Measurements from ENCODE around the gene SLC12A3. TPM values are rescaled to one million over a fixed set of nuclear protein-coding genes. Genes with fewer than 3 reads are reported as not detected.

Gene SLC12A3
- total RNA-seq, 1 donor from 2014 or later = not detected

- Mint-ChIP-seq H3K9me3 (ENCODE audit: low read depth) (no peaks in the 10 kb centered on the region), H3K36me3 (ENCODE audit: insufficient read depth) (peaks cover 24% of the 10 kb centered on the region), H3K27me3 (no peaks in the 10 kb centered on the region), H3K4me1 (ENCODE audit: low read depth) (peaks cover 7% of the 10 kb centered on the region), H3K27ac (no peak overlapping the region), H3K4me3 (ENCODE audit: low read depth) (no peak overlapping the region)
- no peak for TF ChIP-seq CTCF (IDR thresholded peaks at IDR 0.05; ENCODE audit: unreplicated experiment)
- DNase-seq (ENCODE audit: low spot score, unreplicated experiment) = no peak
Measured at GRCh38 chr16:56838622-56839337, 26.2 kb upstream of the SLC12A3 start.

GRCh38 chr16:56841233-56841632 lies 23.8 kb upstream of the SLC12A3 start:
- H3K27me3 Mint-ChIP-seq = no peaks in the 10 kb centered on the region
- H3K36me3 Mint-ChIP-seq (ENCODE audit: insufficient read depth) = peaks cover 29% of the 10 kb centered on the region
- DNase-seq (ENCODE audit: low spot score, unreplicated experiment) = no peak
- no peak overlapping the region for H3K27ac Mint-ChIP-seq
- H3K4me3 Mint-ChIP-seq (ENCODE audit: low read depth) = no peak overlapping the region
- H3K9me3 Mint-ChIP-seq (ENCODE audit: low read depth) = no peaks in the 10 kb centered on the region
- peaks cover 5% of the 10 kb centered on the region for H3K4me1 Mint-ChIP-seq (ENCODE audit: low read depth)
- TF ChIP-seq CTCF (IDR thresholded peaks at IDR 0.05; ENCODE audit: unreplicated experiment) = no peak

DNA sequence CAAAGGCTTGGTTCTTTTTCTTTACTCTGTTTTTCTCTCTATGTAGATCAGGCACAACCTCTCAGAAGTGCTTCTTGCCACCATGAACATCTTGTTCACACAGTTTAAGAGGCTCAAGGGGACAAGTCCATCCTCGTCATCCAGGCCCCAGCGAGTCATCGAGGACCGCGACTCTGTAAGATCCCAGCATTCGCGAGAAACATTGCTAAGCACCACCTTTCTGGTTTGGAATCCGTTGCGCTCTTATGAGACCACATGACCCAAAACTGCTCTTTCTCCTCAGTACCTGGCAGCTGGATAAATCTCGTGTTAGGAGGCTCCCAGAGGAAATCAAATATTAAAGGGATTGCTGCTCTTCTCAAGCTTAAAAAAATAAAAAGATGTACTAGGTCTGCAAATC lies 23.3 kb upstream of the SLC12A3 start:
- Mint-ChIP-seq H3K27me3 (no peaks in the 10 kb centered on the region), H3K4me3 (ENCODE audit: low read depth) (no peak overlapping the region), H3K9me3 (ENCODE audit: low read depth) (no peaks in the 10 kb centered on the region), H3K36me3 (ENCODE audit: insufficient read depth) (peaks cover 26% of the 10 kb centered on the region), H3K4me1 (ENCODE audit: low read depth) (peaks cover 1% of the 10 kb centered on the region), H3K27ac (no peak overlapping the region)
- TF ChIP-seq CTCF (IDR thresholded peaks at IDR 0.05; ENCODE audit: unreplicated experiment) = no peak
- no peak for DNase-seq (ENCODE audit: low spot score, unreplicated experiment)

DNA sequence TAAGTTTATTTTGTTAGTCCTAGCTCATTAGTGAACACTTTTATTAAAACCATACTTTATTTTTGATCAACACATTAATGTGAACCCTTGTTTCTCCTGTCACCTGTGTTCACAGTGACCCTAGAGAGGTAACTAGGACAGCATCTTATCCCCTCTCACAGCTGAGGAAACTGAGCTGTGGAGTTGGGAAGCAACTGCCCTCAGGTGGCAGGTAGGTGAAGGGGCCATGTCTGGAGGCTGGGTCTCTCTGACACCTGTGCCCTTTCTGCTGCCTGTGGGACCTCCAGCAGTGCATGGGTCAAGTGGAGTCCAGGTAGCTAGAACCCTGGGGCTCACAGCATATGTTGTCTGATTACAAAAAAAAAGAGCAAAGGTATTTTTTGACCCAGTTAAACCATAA lies 22.9 kb upstream of the SLC12A3 start:
- H3K36me3 Mint-ChIP-seq (ENCODE audit: insufficient read depth) = peaks cover 24% of the 10 kb centered on the region

GRCh38 chr16:56844056-56844455 lies 21.0 kb upstream of the SLC12A3 start:
- Mint-ChIP-seq H3K9me3 (ENCODE audit: low read depth) (no peaks in the 10 kb centered on the region), H3K4me1 (ENCODE audit: low read depth) (peaks cover 3% of the 10 kb centered on the region), H3K36me3 (ENCODE audit: insufficient read depth) (peaks cover 20% of the 10 kb centered on the region)

More for the DNA sequence above, 22.9 kb upstream of the SLC12A3 start:
- TF ChIP-seq CTCF (IDR thresholded peaks at IDR 0.05; ENCODE audit: unreplicated experiment) = no peak
- H3K9me3 Mint-ChIP-seq (ENCODE audit: low read depth) = no peaks in the 10 kb centered on the region
- H3K27me3 Mint-ChIP-seq = no peaks in the 10 kb centered on the region
- no peak for DNase-seq (ENCODE audit: low spot score, unreplicated experiment)
- no peak overlapping the region for H3K4me3 Mint-ChIP-seq (ENCODE audit: low read depth)
- H3K27ac Mint-ChIP-seq = no peak overlapping the region
- H3K4me1 Mint-ChIP-seq (ENCODE audit: low read depth) = no peaks in the 10 kb centered on the region

More at GRCh38 chr16:56844056-56844455, 21.0 kb upstream of the SLC12A3 start:
- H3K4me3 Mint-ChIP-seq (ENCODE audit: low read depth) = no peak overlapping the region
- H3K27ac Mint-ChIP-seq = no peak overlapping the region
- no peak for DNase-seq (ENCODE audit: low spot score, unreplicated experiment)
- TF ChIP-seq CTCF (IDR thresholded peaks at IDR 0.05; ENCODE audit: unreplicated experiment) = no peak
- H3K27me3 Mint-ChIP-seq = no peaks in the 10 kb centered on the region
